ENCODE results near the gene NATD1.
A peak's percentile ranks its signal among the peaks of the same experiment; 100 is the strongest.

NATD1 gene, protein sequence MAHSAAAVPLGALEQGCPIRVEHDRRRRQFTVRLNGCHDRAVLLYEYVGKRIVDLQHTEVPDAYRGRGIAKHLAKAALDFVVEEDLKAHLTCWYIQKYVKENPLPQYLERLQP

DNA sequence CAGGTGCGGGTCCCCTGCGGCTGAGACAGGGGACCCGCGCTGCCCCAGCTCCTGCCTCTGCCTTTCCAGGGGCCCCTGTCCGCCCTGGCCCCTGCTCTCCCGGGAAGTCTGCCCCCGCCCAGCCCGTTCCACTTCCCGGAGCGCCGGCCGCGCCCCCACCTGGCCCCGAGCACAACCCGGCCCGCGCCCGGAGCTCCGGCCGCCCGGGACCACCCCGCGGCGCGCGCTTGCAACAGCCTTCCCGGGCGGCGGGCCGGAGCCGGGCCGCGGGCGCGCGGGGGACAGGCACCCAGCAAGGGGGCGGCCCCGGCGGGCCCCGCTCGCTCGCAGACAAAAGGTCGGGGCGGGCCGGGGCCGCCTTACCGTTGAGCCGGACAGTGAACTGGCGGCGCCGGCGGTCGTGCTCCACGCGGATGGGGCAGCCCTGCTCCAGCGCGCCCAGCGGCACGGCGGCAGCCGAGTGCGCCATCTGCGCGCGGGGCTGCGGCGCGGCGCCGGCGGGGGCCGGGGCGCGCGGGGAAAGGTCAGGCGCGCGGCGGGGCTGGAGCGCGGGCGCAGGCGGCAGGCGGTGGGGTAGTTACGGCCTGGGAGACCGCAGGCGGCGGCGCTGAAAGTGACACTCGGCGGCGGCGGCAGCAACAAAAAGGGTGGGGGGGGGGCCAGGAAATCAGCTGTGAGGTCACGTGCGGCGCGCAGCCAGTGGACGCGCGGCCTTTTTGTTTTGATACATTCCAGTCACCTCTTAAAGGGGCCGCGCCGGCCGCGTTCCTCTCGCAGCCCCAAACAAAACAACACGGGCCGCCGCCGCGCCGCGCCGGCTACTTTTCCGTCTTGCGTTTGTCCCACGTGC, at the start of gene NATD1:
Gene NATD1 (minus strand): TSS at position 615 of the 850 bp plus-strand sequence. CDS start 146 bp downstream, at position 469.
- peak; percentile 52 to 61 for DNase-seq (ENCODE audit: extremely low read depth in 1 of 2, low read depth in 1 of 2)

- no peak for DNase-seq (ENCODE audit: extremely low read depth in 1 of 2, low read depth in 1 of 2)
These were observed 48.7 kb upstream of the NATD1 start for GRCh38 chr17:21301593-21302550.

GRCh38 chr17:21300601-21301571, 47.7 kb upstream of the NATD1 start:
- no peak for DNase-seq (ENCODE audit: extremely low read depth in 1 of 2, low read depth in 1 of 2)

DNA sequence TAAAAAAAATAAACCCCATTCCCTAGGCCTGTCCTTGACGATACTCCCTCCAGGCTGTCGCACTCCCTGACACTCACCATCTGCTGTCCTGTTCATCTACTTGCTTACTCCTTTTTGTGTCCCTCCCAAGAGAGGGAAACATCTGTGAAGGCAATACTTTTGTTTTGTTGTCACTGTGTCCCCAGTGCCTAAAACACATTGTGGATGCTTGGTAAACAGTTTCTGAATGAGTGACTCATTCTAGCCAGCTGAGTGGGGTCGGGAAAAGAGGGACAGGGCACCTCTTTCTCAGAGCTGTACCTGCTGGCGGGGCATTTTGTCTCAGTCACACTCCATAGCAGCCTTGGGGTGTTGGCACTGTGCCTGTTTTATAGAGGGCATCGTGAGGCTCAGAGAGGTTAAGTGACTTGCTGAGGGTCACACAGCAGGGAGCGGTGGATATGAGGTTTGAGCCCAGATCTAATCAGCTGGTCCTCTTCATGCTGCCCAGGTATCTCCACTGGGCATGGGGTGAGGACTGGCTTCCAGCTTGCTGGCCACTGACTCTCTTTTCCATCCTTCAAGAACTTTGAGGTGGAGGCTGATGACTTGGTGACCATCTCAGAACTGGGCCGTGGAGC, 46.9 kb upstream of the NATD1 start:
- DNase-seq (ENCODE audit: extremely low read depth in 1 of 2, low read depth in 1 of 2): no peak

- no peak for DNase-seq (ENCODE audit: extremely low read depth in 1 of 2, low read depth in 1 of 2)
These were observed 45.8 kb upstream of the NATD1 start for GRCh38 chr17:21298983-21299519.

GRCh38 chr17:21298056-21298982, 45.1 kb upstream of the NATD1 start:
- no peak for DNase-seq (ENCODE audit: extremely low read depth in 1 of 2, low read depth in 1 of 2)

DNA sequence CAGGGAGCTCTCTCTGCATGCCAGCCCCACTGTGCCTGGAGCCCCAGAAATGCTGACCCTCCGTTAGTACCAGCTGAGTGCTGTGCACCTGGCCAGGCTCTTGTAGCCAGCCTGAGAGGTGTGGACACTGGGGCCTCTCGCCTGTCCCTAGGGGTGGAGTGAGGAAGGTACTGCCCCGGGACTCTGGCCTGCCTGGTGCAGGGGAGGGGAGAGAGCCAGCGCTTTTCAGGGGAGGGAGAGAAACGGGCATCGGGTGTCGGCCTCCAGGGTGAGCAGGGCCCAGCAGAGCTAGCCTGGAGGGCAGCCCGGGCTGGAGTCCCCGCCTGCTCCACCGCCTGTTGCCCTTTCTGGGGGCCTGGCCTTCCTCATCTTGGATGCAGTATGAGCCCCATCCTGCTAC, 44.4 kb upstream of the NATD1 start:
- no peak for DNase-seq (ENCODE audit: extremely low read depth in 1 of 2, low read depth in 1 of 2)

- DNase-seq (ENCODE audit: extremely low read depth in 1 of 2, low read depth in 1 of 2): no peak
These were observed 43.9 kb upstream of the NATD1 start for GRCh38 chr17:21297026-21297520.

GRCh38 chr17:21296097-21297025, 43.2 kb upstream of the NATD1 start:
- no peak for DNase-seq (ENCODE audit: extremely low read depth in 1 of 2, low read depth in 1 of 2)

GRCh38 chr17:21295036-21295952, 42.1 kb upstream of the NATD1 start:
- no peak for DNase-seq (ENCODE audit: extremely low read depth in 1 of 2, low read depth in 1 of 2)

DNA sequence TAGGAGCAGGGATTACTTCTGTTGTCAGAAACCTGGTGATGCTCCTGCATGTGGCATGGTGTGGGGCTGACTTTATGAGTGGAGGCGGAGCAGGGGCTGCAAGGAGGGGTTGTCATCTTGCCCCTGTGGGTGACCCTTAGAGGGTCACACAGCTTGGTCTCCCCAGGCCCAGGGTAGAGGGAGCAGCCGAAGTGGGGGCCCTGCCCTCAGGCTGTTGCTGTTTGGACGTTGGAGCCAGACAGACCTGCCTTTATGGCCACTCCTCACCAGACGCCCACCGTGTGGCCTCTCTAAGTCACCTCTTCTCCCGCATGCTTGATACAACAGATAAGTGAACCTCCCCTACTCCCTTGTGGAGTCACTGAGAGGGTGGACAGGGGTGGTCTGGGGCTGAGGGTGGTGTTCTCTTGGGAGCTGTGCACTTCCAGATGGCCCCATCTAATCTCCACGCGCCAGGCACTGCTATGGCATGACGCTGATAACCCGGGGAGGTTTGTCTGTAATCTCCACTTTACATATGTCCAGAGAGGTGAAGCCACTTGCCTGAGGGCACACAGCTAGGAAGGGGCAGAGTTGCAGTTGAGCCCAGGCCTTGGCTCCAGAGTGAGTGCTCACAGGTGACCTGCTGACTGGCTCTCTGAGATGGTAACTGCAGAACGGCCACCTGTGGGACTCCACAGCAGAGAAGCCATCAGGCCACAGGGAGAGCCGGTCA, 41.3 kb upstream of the NATD1 start:
- no peak for DNase-seq (ENCODE audit: extremely low read depth in 1 of 2, low read depth in 1 of 2)

DNA sequence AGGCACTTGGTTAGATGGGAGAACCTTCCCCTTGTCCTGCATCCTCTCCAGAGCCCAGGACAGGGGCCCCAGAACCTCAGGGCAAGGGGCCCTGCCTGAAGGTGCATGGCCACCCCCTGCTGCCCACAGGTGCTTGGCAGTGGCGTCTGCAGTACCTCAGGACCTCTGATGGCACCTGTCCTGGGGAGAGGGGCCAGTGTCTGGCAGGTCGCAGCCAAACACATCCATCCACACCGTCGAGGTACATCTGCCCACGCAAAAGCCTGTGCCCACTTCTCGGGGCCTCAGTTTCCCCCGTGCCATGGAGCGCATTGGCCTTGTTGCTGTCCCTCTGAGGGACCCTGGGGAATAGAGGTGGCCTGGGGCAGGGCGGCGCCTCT, 40.6 kb upstream of the NATD1 start:
- DNase-seq (ENCODE audit: extremely low read depth in 1 of 2, low read depth in 1 of 2): no peak

DNA sequence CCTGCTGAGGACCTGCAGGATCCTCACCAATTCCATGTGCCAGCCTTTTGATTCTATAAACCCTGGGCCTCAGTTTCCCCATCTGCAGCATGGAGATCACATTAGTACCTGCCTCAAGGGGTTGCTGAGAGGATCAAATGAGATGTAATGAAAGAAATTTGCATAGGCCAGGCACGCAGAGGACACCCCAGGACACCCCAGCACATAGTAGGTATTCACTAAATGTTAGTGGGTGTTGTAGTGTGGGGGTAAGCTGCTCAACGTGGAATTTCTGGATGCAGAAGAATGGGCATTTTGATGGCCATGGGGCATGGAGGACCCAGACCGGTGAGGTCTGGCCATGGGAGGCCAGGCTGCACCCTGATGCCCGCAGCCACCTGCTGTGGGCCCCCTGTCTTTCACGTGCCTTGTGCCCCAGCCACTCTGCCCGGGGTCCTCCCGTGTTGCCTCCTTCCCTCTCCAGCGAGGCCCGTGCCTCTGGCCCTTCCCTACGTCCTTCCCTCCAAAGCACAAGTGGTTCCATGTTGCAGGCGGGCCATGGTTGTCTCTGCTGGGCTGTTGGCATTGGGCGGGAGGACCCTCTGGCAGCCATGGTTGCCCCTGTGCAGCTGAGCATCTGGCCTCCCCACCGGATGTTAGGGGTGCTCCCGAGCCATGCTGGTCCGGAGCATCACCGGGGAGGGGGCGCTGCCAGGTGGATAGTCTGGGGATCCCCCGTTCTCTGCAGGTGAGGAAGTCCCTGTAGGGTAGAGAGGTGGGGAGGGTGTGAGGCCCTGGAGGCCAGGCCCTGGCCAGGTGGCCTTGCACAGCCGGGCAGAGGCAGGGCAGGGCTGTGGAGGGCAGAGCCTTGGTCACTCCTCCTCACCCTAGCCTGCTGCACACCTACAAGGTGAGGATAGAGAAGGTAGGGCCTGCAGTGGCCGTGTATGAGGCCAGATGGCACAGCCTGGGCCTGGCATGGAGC, 39.9 kb upstream of the NATD1 start:
- DNase-seq (ENCODE audit: extremely low read depth in 1 of 2, low read depth in 1 of 2): no peak

DNA sequence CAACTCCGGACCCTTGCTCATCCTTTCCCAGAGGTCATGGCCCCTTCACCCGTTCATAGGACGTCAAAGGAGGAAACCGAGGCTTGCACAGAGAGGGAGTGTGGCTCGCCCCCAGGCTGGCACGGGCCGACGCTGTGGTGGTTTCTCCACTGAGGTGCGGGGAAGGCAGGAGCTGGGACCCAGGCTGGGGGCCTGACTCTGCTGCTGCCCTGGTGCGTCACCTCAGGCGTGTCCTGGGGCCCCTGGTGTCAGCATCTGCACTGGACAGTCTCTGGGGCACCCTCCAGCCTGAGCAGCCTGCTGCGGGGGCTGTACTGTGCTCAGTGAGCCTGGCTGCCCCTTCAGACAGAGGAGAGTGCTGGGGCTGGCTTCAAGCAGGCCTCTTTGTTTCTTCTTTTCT, 38.7 kb upstream of the NATD1 start:
- no peak for DNase-seq (ENCODE audit: extremely low read depth in 1 of 2, low read depth in 1 of 2)

Data from stimulated activated CD8-positive, alpha-beta memory T cell treated with anti-CD3 and anti-CD28 coated beads, Interleukin-7, amount 100 ng/mL, for 48 hours (primary cell).